ENCODE measurements around the gene C12orf57.

The C12orf57 gene, protein sequence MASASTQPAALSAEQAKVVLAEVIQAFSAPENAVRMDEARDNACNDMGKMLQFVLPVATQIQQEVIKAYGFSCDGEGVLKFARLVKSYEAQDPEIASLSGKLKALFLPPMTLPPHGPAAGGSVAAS

DNA sequence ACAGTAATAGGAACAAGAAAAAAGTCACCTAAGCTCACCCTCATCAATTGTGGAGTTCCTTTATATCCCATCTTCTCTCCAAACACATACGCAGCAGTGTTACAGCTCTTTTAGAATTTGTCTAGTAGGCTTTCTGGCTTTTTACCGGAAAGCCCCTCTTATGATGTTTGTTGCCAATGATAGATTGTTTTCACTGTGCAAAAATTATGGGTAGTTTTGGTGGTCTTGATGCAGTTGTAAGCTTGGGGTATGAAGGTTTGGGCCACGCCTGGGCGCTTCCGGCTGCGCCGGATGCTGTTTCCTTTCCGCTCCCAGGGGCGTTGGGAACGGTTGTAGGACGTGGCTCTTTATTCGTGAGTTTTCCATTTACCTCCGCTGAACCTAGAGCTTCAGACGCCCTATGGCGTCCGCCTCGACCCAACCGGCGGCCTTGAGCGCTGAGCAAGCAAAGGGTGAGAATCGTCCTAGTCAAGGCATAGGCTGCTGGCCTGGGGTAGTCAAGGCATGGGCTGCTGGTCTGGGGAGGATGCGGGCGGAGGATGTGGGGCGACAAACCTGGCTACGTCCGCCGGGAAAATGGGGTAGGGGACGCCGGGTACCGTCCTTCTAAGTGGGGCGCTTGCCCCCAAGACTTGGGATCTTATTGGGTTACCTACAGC lies at the start of gene C12orf57, which contains the start of gene RNU7-1:
TSS of gene C12orf57 (plus strand) at position 301 of the 659 bp plus-strand sequence. CDS start at position 401, 100 bp downstream.
TSS of gene RNU7-1 (plus strand) at position 95 of the 659 bp plus-strand sequence.
- DNase-seq (ENCODE audit: low spot score) (no peak), ATAC-seq (ENCODE audit: low read depth) (peak; percentile 45)
- Histone ChIP-seq H3K4me3 (ENCODE audit: severe bottlenecking) (peak within 1 kb of the TSS; percentile 43), H3K27me3 (ENCODE audit: insufficient read depth, poor library complexity, severe bottlenecking) (no peaks in the 10 kb centered on the region), H3K4me1 (ENCODE audit: insufficient read depth, poor library complexity, severe bottlenecking) (peaks cover 16% of the 10 kb centered on the region), H3K9me3 (ENCODE audit: severe bottlenecking) (no peaks in the 10 kb centered on the region), H3K27ac (ENCODE audit: poor library complexity, severe bottlenecking) (peak within 1 kb of the TSS; percentile 96), H3K36me3 (ENCODE audit: low read depth) (peaks cover 26% of the 10 kb centered on the region)
- TF ChIP-seq, protein P1, sequence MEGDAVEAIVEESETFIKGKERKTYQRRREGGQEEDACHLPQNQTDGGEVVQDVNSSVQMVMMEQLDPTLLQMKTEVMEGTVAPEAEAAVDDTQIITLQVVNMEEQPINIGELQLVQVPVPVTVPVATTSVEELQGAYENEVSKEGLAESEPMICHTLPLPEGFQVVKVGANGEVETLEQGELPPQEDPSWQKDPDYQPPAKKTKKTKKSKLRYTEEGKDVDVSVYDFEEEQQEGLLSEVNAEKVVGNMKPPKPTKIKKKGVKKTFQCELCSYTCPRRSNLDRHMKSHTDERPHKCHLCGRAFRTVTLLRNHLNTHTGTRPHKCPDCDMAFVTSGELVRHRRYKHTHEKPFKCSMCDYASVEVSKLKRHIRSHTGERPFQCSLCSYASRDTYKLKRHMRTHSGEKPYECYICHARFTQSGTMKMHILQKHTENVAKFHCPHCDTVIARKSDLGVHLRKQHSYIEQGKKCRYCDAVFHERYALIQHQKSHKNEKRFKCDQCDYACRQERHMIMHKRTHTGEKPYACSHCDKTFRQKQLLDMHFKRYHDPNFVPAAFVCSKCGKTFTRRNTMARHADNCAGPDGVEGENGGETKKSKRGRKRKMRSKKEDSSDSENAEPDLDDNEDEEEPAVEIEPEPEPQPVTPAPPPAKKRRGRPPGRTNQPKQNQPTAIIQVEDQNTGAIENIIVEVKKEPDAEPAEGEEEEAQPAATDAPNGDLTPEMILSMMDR (IDR thresholded peaks at IDR 0.05; ENCODE audit: poor library complexity, severe bottlenecking), result no peak

DNA sequence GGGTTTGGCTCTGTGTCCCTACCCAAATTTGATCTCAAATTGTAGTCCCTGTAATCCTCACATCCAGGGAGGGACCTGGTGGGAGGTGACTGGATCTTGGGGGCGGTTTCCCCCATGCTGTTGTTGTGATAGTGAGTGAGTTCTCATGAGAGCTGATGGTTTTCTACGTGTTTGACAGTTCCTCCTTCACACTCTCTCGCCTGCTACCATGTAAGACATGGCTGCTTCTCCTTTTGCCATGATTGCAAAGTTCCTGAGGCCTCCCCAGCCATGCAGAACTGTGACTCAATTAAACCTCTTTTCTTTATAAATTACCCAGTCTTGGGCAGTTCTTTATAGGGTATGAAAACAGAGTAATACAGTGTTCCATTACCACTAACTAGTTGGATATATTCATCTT lies 49.5 kb upstream of the C12orf57 start:
- ATAC-seq (ENCODE audit: low read depth) (no peak), DNase-seq (ENCODE audit: low spot score) (no peak)
- no peaks in the 10 kb centered on the region for H3K27me3 ChIP-seq (ENCODE audit: insufficient read depth, poor library complexity, severe bottlenecking)
- H3K27ac ChIP-seq (ENCODE audit: poor library complexity, severe bottlenecking), result no peak overlapping the region
- H3K9me3 ChIP-seq (ENCODE audit: severe bottlenecking), result no peaks in the 10 kb centered on the region
- H3K36me3 ChIP-seq (ENCODE audit: low read depth), result no peaks in the 10 kb centered on the region
- TF ChIP-seq, protein P1 (IDR thresholded peaks at IDR 0.05; ENCODE audit: poor library complexity, severe bottlenecking), result no peak
- H3K4me3 ChIP-seq (ENCODE audit: severe bottlenecking), result no peak overlapping the region
- peaks cover 3% of the 10 kb centered on the region for H3K4me1 ChIP-seq (ENCODE audit: insufficient read depth, poor library complexity, severe bottlenecking)

DNA sequence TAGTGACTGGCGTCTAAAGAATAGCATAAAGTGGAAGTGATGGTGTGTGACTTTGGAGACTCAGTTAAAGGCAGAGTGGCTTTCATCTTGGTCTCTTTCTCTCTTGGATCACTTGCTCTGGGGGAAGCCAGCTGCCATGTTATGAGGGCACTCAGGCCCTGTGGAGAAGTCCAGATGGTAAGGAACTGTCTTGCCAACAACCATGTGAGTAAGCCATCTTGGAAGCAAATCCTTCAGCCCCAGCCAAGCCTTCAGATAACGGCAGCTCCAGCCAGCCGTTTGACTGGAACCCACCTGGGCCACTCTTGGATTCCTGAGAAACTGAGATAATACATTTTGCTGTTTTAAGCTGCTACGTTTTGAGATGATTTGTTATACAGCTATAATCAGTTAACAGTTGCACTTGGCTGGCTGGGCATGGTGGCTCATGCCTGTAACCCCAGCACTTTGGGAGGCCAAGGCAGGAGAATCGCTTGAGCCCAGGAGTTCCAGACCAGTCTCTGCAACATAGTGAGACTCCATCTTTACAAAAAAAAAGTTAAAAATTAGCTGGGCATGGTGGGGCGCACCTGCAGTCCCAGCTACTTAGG lies 46.9 kb upstream of the C12orf57 start:
- ATAC-seq (ENCODE audit: low read depth) (no peak), DNase-seq (ENCODE audit: low spot score) (no peak)
- Histone ChIP-seq H3K27ac (ENCODE audit: poor library complexity, severe bottlenecking) (no peak overlapping the region), H3K4me3 (ENCODE audit: severe bottlenecking) (no peak overlapping the region), H3K4me1 (ENCODE audit: insufficient read depth, poor library complexity, severe bottlenecking) (no peaks in the 10 kb centered on the region), H3K27me3 (ENCODE audit: insufficient read depth, poor library complexity, severe bottlenecking) (no peaks in the 10 kb centered on the region), H3K36me3 (ENCODE audit: low read depth) (no peaks in the 10 kb centered on the region), H3K9me3 (ENCODE audit: severe bottlenecking) (no peaks in the 10 kb centered on the region)
- TF ChIP-seq, protein P1 (IDR thresholded peaks at IDR 0.05; ENCODE audit: poor library complexity, severe bottlenecking), result no peak

DNA sequence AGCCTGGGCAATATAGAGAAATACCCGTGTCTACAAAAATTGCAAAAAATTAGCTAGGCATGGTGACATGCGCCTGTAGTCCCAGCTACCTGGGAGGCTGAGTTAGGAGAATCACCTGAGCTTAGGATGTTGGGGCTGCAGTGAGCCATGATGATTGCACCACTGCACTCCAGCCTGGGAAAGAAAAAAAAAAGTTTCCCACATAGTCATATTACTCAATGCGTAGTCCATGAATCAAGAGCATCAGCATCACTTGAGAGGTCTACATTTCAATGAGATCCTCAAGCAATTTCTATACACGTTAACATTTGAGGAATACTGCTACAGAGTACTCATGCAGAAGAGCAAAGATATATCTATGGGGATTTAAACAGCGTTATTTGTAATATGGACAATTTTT lies 44.4 kb upstream of the C12orf57 start:
- TF ChIP-seq, protein P1 (IDR thresholded peaks at IDR 0.05; ENCODE audit: poor library complexity, severe bottlenecking), result no peak
- peaks cover 4% of the 10 kb centered on the region for H3K4me1 ChIP-seq (ENCODE audit: insufficient read depth, poor library complexity, severe bottlenecking)
- no peaks in the 10 kb centered on the region for H3K36me3 ChIP-seq (ENCODE audit: low read depth)
- H3K4me3 ChIP-seq (ENCODE audit: severe bottlenecking), result no peak overlapping the region
- no peak for ATAC-seq (ENCODE audit: low read depth)
- DNase-seq (ENCODE audit: low spot score), result no peak
- H3K9me3 ChIP-seq (ENCODE audit: severe bottlenecking), result no peaks in the 10 kb centered on the region
- no peak overlapping the region for H3K27ac ChIP-seq (ENCODE audit: poor library complexity, severe bottlenecking)
- no peaks in the 10 kb centered on the region for H3K27me3 ChIP-seq (ENCODE audit: insufficient read depth, poor library complexity, severe bottlenecking)

Data from RWPE2 (cell line).